GM18511 (cell line): Measurements from ENCODE around the gene CDH11.

ENCODE experiments used
- ATAC-seq: cut with Tn5 transposase; IDR thresholded peaks from one replicate; pipeline ENCODE4 v1.9.1; 2021; ENCODE audit warnings: mild to moderate bottlenecking, moderate library complexity; ENCODE audit not compliant: unreplicated experiment

CDH11 gene

DNA sequence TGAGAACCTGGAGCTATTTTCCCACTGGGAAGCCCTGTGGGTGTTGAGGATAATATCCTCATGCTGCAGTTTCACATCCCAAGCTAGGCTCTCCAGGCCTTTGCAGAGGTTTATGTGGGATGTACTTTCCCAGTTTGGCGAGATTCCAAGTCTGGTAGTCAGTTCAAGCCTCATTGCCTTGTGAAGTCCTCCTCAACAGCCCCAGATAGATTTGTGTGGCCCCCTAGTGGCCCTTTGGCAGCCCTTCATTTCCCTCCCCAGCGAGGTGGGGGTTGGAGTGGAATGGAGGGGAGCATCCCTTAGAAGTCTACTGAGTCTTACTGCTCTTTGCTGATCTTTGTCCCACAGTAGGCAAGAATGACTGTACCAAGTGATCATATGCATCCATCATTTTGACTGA lies 137.9 kb downstream of the CDH11 start:
- no peak for ATAC-seq

GRCh38 chr16:64983231-64983630 lies 138.6 kb downstream of the CDH11 start:
- ATAC-seq, result no peak

DNA sequence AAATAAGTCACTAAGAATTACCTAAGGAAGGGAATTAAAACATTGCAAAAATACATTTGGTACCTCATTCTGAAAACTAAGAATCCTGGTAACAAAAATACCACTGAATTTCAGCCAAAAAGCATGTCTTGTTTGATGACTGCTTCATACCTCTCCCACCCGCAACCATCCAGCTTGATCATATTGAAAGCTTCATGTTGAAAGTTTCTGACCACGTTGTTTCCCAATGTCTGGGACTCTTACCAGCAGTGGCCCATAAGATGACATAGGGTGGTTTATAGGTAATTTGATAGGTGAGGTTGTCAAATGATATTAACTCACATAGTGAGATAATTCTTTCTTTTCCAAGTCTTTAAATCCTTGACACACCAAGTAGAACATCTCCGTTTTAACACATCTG lies 139.3 kb downstream of the CDH11 start:
- no peak for ATAC-seq

GRCh38 chr16:64981568-64982281 lies 140.1 kb downstream of the CDH11 start:
- ATAC-seq, result no peak

DNA sequence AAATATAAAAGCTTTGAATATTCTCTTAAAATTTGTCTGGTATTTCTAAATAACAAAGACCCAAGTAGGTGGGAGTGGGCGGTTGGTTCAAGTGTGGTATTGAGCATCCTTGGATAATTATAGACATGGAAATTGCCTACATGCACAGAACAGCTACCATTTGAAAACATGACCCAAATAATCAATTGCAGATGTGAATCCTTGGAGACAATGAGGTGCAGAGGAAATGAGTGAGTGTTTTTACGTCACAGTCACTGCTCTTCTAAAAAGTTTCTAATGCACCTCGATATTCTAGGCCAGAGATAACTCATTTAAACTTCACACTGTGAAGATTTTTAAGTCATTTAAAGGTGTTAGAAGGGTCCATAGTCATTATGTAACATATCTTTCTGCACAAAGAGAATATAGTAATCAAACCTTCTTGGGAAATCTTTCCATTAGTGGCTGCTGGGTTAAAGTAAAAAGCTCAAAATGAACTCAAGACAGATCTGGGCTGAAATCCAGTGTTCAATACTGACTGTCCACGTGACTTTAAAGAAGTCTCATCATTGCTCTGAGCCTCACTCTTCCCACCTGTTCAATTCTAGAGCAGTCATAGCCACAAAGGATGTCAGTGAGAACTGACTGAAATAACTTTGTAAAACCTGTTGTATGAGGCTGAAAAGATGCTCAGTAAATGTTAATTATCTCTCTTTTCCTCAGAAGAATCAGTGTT lies 144.5 kb downstream of the CDH11 start:
- no peak for ATAC-seq

DNA sequence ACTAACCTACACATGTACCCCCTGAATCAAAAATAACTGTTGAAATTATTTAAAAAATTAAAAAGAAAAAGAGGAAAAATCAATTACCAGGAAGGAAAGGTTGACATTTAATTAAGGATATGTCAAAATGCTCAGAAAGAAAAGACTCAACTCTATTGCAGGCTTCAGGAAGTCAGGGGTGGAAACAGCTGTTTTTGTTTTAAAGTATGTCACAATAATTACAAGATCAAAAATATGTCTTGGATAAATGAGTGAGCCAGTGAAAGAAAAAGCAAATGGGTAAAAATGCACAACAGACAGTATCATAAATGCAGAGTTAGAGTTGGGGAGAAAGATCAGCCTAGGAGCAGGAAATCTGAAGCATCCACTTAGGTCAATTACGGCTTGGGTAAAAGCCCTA lies 146.0 kb downstream of the CDH11 start:
- ATAC-seq, result no peak

- ATAC-seq, result no peak
Observed at GRCh38 chr16:64974381-64974780, 147.5 kb downstream of the CDH11 start.

- ATAC-seq, result no peak
Observed at GRCh38 chr16:64973171-64973570, 148.7 kb downstream of the CDH11 start.

- no peak for ATAC-seq
Observed at GRCh38 chr16:64971171-64971570, 150.7 kb downstream of the CDH11 start.

- ATAC-seq, result no peak
Observed at GRCh38 chr16:64969221-64969620, 152.6 kb downstream of the CDH11 start.

DNA sequence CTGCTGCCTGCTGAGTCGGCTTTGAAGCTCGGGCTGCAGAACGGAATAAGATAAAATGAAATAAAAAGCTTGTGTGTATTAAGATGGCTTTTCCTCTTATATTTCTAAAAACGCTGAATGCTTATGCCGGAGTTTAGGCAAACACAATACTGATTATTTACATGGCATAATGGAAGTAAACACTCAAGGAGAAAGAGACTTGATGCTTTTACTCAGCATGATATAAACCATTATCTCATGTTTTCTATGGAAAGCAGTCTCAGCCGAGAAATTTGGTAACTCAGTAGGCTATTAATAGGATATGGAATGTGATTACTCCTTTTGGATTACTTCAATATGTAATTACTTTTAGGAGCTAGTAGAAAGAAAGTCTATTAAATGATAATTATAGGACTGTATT lies 153.3 kb downstream of the CDH11 start:
- ATAC-seq, result no peak

DNA sequence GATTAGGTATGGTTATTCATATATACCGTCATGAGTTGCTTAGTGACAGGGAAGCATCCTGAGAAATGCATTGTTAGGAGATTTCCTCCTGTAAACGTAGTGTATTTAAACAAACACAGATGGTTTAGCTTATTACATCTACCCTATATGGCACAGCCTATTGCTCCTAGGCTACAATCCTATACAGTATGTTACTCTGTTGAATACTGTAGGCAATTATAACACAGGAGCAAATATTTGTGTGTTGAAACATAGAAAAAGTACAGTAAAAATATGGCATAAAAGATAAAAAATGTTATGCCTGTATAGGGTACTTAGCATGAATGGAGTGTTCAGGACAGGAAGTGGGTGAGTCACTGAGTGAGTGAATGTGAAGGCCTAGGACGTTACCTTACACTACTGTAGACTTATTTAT lies 157.7 kb downstream of the CDH11 start:
- ATAC-seq, result no peak

DNA sequence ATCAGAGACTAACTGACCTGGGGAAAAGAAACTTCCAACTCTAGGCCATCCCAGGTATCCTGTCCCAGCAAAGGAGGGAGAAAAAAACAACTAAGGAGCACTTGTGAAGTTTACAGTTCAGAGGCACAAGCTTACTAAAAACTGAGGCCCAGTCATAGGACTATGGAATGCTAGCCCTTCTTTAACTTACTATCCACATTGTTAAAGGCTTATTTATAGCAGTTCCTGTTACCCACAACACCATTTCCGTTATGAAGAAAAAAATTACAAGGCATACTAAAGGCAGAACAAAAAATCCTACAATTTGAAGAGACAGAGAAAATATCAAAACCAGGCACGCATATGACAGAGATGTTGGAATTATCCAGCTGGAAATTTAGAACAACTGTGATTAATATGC lies 159.1 kb downstream of the CDH11 start:
- no peak for ATAC-seq

- ATAC-seq, result no peak
Observed at GRCh38 chr16:64957246-64957645, 164.6 kb downstream of the CDH11 start.

DNA sequence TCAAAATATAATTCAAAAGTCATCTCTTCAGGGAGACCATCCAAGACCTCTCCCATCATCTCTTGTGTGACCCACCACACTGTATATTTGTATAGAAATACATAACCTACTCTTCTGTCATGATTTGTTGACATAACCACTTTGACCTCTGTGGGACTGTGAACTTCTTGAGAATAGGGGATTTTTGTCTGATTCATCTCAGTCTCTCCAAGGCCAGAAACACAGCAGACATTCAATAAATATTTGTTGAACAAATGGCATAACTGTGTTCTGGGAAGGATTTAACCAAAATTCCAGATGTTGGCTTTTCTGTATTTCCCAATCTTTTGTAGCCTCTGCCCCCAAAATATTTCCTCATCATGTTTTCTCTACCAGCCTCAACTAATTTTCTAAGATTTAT lies 169.7 kb downstream of the CDH11 start:
- no peak for ATAC-seq

GRCh38 chr16:64951193-64951592 lies 170.7 kb downstream of the CDH11 start:
- no peak for ATAC-seq

DNA sequence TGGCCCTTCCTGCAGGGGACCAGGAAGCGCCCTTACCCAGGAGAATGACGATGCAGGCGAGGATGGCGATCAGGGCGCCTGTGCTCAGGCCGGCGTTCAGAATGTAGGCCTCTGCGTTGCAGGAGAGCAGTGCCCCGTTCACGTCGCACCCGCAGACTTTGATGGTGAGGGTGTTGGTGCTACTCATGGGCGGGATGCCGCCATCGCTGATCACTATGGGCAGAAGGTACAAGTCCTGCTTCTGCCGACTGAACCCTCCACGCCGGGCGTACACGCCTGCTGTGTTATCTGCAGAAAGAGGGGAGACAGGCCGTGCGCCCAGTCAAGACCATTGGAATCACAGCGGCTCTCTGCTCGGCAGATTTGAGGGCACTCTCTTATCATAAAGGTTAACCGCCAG lies 171.1 kb downstream of the CDH11 start:
- ATAC-seq, result no peak

DNA sequence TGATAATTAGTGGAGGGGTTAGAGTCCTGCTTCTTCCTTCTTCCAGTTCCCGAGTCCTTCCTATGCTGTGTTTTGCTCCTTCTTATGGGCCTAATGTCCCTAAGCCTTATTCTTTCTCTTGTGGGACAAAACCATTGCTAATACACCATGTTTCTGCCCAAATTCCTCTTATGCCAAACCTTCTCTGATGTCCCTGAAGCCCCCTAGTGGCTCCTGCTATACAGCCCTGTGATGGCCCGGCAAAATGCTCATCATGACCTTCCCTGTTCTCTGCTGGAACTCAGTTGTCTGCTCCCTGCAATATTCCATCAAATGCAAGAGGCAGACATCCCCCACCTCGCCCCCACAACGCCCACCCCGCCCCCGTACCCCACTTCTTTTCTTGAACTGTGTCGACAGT lies 171.6 kb downstream of the CDH11 start:
- no peak for ATAC-seq

DNA sequence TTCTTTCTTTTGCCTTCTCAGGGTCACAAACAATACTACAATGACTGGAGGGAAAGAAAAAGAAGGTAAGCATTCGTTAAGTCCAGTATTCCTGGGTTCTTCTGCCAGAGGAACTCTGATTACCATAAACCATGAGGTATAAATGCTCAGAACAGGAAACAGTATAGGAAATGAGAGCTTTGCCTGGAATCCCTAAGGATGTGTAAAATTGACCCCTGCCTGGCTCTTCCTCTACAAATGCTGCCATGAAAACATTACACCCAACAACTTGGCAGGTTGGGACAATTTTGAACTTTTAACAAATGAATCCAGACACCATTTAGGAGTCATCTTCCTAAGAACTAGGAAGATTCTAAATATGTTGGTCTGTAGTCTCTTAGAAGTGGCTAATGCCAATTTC lies 173.8 kb downstream of the CDH11 start:
- no peak for ATAC-seq

DNA sequence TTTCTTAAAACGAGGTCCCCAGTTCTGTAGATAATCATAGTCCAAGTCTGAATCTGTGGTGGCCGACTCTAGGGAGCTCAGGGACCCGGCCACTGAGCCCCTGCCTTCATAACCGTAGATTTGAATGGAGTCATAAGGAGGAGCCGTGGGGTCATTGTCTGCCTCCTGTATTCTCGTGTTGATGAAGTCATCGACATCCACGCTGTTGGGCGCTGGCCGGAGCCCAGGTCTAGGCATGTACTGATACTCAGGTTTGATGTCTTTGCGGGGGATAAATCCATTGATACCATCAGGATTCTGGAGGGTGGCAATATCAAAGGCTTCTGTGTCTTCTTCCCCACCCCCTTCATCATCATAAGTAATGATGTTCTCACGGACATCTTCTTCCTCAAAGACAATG lies 174.2 kb downstream of the CDH11 start:
- no peak for ATAC-seq

DNA sequence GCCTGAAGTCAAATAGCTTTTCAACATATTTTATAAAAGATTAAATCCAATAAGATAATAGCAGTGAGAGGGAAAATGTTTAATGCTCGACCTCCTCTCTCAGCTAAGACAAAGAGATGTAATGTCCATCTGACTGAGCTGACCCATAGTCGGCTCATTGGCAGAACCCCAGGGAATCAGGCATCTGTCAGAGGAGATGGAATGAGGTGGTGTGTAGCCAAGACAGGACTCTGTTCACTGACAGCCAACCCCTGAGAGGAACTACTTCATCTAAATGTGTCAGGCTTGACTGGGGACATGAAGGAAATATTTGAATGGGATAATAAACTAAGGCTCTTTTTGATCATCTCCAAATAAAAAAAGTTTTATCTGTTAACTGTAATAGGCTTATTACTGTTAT lies 188.0 kb downstream of the CDH11 start:
- ATAC-seq, result no peak

- ATAC-seq, result no peak
Observed at GRCh38 chr16:64926476-64926875, 195.4 kb downstream of the CDH11 start.

DNA sequence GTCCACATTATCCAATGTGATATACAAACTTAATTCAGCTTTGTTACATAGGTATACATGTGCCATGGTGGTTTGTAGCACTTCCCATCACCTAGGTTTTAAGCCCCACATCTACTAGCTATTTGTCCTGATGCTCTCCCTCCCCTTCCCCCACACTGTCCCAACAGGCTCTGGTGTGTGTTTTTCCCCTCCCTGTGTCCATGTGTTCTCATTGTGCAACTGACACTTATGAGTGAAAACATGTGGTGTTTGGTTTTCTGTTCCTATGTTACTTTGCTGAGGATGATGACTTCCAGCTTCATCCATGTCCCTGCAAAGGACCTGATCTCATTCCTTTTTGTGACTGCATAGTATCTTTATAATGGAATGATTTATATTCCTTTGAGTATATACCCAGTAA lies 196.7 kb downstream of the CDH11 start:
- no peak for ATAC-seq
